SW 1271 (cell line): Measurements from ENCODE around the gene APCDD1.

ENCODE experiments used
- DNase-seq, 2 experiments: peaks; one replicate each; lab custom pipeline; 2025; lab: John Stamatoyannopoulos, UW

The APCDD1 gene

GRCh38 chr18:10453806-10454680 lies at the start of gene APCDD1:
TSS of gene APCDD1 (plus strand) at chr18:10454635. CDS start at chr18:10454982, 347 bp downstream.
- DNase-seq: no peak

- no peak for DNase-seq
Observed at GRCh38 chr18:10405014-10405493, 49.4 kb upstream of the APCDD1 start.

- no peak for DNase-seq
Observed at GRCh38 chr18:10405816-10406663, 48.4 kb upstream of the APCDD1 start.

- no peak for DNase-seq
Observed at GRCh38 chr18:10408131-10408530, 46.3 kb upstream of the APCDD1 start.

- DNase-seq: no peak
Observed at GRCh38 chr18:10409041-10409440, 45.4 kb upstream of the APCDD1 start.

- no peak for DNase-seq
Observed at GRCh38 chr18:10410472-10411308, 43.7 kb upstream of the APCDD1 start.

GRCh38 chr18:10412933-10413332 lies 41.5 kb upstream of the APCDD1 start:
- DNase-seq: no peak

GRCh38 chr18:10413722-10414121 lies 40.7 kb upstream of the APCDD1 start:
- DNase-seq: no peak

- no peak for DNase-seq
Observed at GRCh38 chr18:10414293-10414842, 40.1 kb upstream of the APCDD1 start.

GRCh38 chr18:10416065-10416464 lies 38.4 kb upstream of the APCDD1 start:
- no peak for DNase-seq

GRCh38 chr18:10417191-10417590 lies 37.2 kb upstream of the APCDD1 start:
- DNase-seq: no peak

GRCh38 chr18:10417664-10418063 lies 36.8 kb upstream of the APCDD1 start:
- no peak for DNase-seq

GRCh38 chr18:10418836-10419235 lies 35.6 kb upstream of the APCDD1 start:
- no peak for DNase-seq

GRCh38 chr18:10419420-10420103 lies 34.9 kb upstream of the APCDD1 start:
- no peak for DNase-seq

- no peak for DNase-seq
Observed at GRCh38 chr18:10420561-10421352, 33.7 kb upstream of the APCDD1 start.

- no peak for DNase-seq
Observed at GRCh38 chr18:10421859-10422258, 32.6 kb upstream of the APCDD1 start.

GRCh38 chr18:10422731-10423130 lies 31.7 kb upstream of the APCDD1 start:
- no peak for DNase-seq

- no peak for DNase-seq
Observed at GRCh38 chr18:10424585-10425307, 29.7 kb upstream of the APCDD1 start.

- DNase-seq: no peak
Observed at GRCh38 chr18:10430677-10431076, 23.8 kb upstream of the APCDD1 start.
